ENCODE data around the gene ZBTB44.

- TF ChIP-seq CTCF (IDR thresholded peaks at IDR 0.05) (no peak), POLR2A (IDR thresholded peaks at IDR 0.05) (no peak)
Measured at GRCh38 chr11:130314750-130315285, at the start of gene ZBTB44.
